ENCODE measurements around the gene MANEAL. TPM values are rescaled to one million over a fixed set of nuclear protein-coding genes. Genes with fewer than 3 reads are reported as not detected.

MANEAL gene
- total RNA-seq, 1 experiment from 2014 or later, result 35.2 TPM

DNA sequence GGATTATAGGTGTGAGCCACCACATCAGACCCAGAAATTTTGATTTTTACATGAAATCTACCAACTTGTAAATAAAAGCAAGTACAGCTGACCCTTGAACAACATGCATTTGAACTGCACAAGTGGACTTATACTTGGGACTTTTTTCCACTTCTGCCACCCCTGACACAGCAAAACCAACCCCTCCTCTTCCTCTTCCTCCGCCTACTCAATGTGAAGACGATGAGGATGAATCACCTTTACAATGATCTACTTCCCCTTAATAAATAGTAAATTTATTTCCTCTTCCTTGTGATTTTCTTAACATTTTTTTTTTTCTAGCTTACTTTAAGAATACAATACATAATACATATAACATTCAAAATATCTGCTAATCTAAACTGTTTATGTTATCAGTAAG is 31.9 kb downstream of the MANEAL start:
- no peak for DNase-seq (ENCODE audit: low spot score)

DNA sequence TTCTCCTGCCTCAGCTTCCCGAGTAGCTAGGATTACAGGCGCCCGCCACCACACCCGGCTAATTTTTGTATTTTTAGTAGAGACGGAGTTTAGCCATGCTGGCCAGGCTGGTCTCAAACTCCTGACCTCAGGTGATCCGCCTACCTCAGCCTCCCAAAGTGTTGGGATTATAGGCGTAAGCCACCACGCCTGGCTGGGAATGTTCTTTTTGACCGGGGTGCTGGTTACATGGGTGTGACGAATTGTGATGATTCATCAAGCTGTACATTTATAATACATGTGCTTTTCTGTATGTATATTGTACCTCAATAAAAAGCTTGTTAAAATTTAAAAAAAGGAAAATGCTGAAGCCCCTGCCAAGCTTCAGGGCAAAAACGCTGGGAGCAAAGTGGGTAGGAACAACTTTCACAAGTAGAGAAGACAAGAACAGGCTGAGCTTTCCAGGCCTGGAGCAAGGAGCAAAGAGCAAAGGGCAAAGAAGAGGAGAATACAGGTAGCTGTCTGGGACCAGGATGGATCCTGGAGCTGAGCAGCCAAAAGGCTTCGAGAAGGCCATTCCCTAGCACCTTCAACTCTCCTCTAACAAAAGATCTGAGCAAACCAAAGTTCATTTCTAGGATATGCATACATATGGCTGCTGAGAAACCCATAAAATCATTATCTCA is 34.9 kb downstream of the MANEAL start:
- no peak for DNase-seq (ENCODE audit: low spot score)

DNA sequence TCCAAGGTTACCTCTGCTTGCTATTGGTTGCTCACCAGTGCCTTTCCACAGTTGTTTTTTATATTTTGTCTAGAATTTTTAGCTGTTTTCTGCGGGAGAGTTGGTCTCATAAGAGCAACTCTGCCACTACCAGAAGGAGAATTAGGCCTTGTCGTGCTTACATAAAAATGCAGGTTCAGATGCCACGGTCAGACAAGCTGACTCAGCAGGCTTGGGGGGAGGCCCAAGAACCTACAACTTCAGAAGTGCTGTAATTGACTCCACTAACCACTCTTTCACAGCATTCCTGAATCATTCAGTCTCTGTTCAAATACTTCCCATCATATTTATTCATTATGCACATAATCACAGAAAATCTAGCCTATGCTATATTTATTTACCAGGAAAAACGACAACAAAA is 37.5 kb downstream of the MANEAL start:
- no peak for DNase-seq (ENCODE audit: low spot score)

DNA sequence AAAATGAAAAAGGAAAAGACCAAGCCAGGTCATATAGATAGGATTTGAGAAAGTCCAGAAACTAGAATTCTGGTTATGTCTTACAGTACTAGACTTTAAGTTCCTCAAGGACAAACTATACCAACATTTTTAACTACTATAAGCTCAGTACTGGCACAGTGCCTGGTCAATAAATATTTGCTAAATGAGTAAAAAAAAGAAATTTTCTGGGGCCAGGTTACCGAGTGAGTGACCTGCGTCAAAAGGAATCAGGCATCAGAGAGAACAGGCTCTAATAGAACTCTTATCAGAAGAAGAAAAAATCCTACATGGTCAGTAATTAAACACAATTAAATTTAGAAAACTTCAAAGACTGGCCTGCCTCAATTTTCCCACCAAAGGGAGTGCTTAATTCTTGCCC is 38.2 kb downstream of the MANEAL start:
- DNase-seq (ENCODE audit: low spot score), result no peak

DNA sequence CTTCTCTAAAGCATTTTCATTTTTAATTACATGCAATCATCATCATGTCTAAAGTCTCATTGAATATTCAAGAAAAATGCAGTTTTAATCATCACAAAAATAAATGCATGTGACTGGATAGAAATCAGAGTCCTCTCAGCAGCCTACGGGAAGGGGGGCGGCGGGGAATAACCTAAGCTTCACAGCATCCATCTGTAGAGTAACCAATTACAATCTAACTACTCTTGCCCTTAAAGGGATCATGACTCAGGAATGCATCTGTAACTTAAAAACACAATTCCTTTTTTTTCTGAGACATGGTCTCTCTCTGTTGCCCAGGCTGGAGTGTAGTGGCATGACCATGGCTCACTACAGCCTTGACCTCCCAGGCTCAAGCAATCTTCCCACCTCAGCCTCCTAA is 43.1 kb downstream of the MANEAL start:
- no peak for DNase-seq (ENCODE audit: low spot score)

DNA sequence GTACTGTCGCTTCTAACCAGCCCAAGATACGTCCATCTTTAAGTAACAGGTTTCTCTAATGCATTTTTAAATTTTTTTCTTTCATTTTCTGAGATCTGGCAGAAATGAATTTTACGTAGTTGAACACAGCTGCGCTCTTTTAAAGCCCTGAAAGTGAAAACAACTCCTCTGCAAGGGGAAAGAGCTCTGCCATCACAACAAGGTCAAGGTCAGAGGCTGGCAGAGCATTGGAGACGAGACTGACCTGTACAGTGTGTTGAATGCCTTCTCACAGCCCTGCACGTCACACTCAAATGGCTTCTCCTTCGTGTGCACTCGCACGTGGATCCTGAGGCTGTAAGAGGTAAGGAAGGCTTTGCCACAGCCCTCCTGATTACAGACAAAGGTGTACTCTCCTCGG is 46.0 kb downstream of the MANEAL start:
- DNase-seq (ENCODE audit: low spot score), result no peak

DNA sequence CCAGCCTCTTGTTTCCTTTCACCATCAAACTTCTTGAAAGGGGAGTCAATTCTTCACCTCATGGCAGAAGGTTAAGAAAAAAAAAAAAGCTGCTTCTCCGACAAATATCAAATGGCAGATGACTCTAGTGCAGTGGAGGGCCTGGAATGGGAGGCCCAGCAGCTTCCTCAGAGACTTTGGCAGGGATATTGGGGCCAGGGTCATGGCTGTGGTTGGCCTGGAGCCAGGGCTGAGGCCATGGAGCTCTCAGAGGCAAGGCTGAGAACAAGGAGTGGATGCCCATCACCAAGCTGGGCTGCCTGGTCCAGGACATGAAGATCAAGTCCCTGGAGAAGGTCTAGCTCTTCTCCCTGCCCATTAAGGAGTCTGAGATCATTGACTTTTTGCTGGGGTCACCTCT is 47.1 kb downstream of the MANEAL start:
- no peak for DNase-seq (ENCODE audit: low spot score)

DNA sequence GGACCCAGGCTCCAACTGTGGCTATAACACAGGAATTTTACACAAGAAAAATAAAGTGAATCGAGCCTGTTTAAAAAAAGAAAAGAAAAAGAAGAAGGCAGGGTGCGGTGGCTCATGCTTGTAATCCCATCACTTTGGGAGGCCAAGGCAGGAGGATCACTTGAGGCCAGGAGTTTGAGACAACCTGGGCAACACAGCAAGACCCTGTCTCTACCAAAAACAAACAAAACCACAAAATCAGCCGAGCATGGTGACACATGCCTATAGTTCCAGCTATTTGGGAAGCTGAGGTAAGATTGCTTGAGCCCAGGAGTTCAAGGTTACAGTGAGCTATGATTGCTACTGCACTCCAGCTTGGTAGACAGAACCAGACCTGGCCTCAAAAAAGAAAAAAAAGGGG is 48.0 kb downstream of the MANEAL start:
- DNase-seq (ENCODE audit: low spot score), result no peak

DNA sequence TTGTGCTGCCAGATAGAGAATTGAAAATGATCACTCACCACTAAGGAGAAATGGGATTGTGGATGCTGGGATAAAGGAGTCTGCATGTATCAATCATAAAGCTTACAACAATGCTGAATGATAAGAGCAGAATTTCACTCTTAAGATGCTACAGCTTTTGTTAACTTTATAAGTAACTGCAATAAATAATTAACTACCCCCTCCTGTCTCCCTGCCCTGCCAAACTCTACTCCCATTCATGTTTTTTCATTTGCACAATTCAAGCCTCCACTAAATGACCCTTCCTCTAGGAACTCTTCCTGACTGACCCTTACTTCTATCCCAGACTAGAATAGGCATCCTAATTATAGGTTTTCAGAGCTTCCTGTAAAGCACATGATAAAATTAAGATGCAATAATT is 50.9 kb downstream of the MANEAL start:
- DNase-seq (ENCODE audit: low spot score), result no peak

DNA sequence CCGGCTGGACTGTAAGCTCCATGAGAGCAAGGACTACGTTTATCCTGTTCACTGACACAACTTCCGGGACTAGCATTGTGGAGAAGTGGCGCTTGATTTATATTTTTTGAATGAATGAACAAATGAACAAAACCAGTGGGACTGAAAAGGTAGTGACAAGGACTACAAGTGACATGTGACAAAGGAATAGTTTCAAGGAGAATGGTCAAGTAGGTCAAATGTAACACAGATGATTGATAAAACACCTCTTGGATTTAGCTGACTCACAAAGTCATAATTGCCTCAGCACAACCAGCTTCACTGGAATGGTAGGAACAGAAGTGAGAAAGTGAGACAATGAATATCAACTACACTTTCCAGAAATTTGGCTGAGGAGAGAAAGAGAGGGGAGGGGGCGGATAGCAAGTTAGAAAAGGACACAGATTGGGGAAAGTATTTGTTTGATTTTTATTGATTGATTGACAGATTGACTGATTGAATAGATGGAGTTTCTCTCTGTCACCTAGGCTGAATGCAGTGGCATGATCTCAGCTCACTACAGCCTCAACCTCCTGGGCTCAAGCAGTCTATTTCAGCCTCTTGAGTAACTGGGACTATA is 51.5 kb downstream of the MANEAL start:
- no peak for DNase-seq (ENCODE audit: low spot score)

DNA sequence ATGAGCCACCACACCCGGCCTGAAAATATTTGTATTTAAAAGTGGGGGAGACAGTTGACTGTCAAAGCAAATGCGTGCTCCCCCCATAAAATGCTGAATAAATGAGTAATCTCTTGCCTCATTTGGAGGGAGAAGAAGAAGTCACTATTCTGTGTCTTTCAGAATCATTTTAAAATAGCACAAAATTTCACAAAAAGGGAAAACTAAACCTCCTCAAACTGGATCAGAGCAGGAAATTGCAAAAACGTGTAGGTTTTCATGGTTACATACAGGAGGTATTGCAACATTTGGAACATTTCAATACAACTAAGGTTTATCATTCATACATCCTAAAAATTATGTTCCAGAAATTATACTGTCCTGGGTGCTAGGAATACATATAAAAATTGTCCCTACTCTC is 52.1 kb downstream of the MANEAL start:
- no peak for DNase-seq (ENCODE audit: low spot score)

DNA sequence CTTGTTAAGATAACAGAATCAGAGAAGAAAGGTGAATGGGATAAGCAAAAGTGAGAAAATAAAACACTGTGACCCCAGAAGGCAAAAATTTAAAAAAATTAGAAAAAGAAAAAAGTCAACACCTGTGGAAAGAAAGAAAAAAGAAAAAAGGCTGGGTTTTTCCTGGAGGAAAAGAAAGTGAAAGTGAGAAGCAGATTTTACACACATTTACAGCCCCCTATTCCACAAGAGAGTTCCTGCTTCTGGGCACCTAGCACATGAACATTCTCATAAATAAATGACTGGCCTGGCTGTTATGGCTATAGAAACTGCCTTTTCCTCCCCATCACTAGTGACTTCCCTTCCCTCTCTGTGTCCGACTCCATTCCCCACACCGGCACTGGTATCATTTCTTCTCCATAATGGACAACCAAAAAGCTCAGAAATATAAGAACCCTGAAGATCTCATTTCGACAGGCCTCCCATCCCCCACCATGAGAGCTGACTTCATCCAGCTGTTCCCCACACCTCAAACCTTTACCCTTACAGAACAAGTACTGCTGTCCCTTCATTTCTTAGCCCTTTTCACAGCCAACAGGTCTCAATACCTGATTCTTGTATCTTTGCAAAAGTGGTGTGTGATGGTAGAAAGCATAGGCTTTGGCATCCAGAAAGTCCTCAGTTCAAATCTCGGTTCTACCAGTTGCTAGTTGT is 53.1 kb downstream of the MANEAL start:
- no peak for DNase-seq (ENCODE audit: low spot score)

DNA sequence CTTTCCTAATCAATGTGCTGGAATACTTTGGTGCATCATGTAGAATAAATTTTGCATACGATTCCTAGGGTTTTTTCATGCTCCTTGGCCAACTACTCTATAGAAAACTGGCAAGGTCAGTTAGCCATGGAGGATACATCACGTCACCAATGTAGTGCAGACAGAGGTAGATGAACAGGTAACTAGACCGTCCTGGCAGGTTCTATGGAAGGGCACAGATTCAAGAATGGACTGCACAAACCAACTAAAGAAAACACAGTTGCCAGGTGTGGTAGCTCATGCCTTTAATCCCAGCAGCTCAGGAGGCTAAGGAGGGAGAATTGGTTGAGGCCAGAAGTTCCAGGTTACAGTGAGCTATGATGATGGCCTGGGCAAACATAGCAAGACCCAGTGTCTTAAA is 55.8 kb downstream of the MANEAL start:
- DNase-seq (ENCODE audit: low spot score), result no peak

DNA sequence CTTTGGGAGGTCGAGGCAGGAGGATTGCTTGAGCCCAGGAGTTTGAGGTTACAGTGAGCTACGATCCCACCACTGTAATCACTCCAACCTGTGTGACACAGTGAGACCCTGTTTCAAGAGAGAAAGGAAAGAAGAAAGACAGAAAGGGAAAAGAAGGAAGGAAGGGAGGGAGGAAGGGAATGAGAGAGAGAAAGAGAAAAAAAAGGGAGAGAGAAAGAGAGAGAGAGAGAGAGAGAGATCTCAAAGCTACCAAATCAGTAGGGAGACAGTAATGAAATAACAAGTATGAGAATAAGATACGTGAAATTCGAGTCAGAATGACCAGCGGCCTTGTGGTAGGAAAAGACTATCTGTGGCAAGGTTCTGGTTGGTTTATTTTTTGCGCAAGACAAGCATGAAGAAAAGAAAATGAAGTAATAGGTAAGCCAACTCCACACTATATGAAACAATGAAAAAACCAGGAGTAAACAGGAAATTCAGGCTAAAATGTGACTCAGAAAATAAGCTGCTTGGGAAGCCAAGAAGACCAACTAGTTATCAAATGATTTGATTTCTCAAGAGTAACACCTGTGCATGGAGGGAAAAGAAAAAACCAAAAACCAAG is 56.8 kb downstream of the MANEAL start:
- DNase-seq (ENCODE audit: low spot score), result no peak

Other genes starting within 250 kb of the MANEAL start
- gene SNIP1, start 239.6 kb upstream of the MANEAL start, total RNA-seq (2014; rRNA removed; shearing (Covaris generic)), result 15.9 and 23.9 TPM in 2 replicates
- 0.23 and 0.37 TPM in 2 replicates for gene DNALI1, start 236.9 kb upstream of the MANEAL start, total RNA-seq (2014; rRNA removed; shearing (Covaris generic))
- 66.1 and 77.5 TPM in 2 replicates for gene GNL2, start 197.9 kb upstream of the MANEAL start, total RNA-seq (2014; rRNA removed; shearing (Covaris generic))
- gene RSPO1, start 159.0 kb upstream of the MANEAL start, total RNA-seq (2014; rRNA removed; shearing (Covaris generic)), result not detected in 2 replicates
- gene CDCA8, start 101.3 kb upstream of the MANEAL start, total RNA-seq (2014; rRNA removed; shearing (Covaris generic)), result 17.1 and 19.0 TPM in 2 replicates
- gene EPHA10, start 28.7 kb upstream of the MANEAL start, total RNA-seq (2014; rRNA removed; shearing (Covaris generic)), result 1.8 and 2.2 TPM in 2 replicates
- 103 and 113 TPM in 2 replicates for gene C1orf122, start 13.9 kb downstream of the MANEAL start, total RNA-seq (2014; rRNA removed; shearing (Covaris generic))
- 55.1 and 56.7 TPM in 2 replicates for gene YRDC, start 14.4 kb downstream of the MANEAL start, total RNA-seq (2014; rRNA removed; shearing (Covaris generic))
- gene MTF1, start 65.7 kb downstream of the MANEAL start, total RNA-seq (2014; rRNA removed; shearing (Covaris generic)), result 3.0 and 3.7 TPM in 2 replicates
- gene INPP5B, start 153.2 kb downstream of the MANEAL start, total RNA-seq (2014; rRNA removed; shearing (Covaris generic)), result 10.0 and 15.5 TPM in 2 replicates
- gene SF3A3, start 196.2 kb downstream of the MANEAL start, total RNA-seq (2014; rRNA removed; shearing (Covaris generic)), result 57.5 and 69.0 TPM in 2 replicates
- 12.2 and 15.2 TPM in 2 replicates for gene FHL3, start 211.7 kb downstream of the MANEAL start, total RNA-seq (2014; rRNA removed; shearing (Covaris generic))
- gene UTP11, start 218.9 kb downstream of the MANEAL start, total RNA-seq (2014; rRNA removed; shearing (Covaris generic)), result 22.1 and 26.1 TPM in 2 replicates

Measured in HT-29 (cell line).